HK-2 (cell line): ENCODE measurements around the gene ARHGAP26.

Experiments used
- DNase-seq: peaks from one replicate; pipeline ENCODE4 v3.0.0-alpha.2; 2018; ENCODE audit not compliant: unreplicated experiment

The ARHGAP26 gene

DNA sequence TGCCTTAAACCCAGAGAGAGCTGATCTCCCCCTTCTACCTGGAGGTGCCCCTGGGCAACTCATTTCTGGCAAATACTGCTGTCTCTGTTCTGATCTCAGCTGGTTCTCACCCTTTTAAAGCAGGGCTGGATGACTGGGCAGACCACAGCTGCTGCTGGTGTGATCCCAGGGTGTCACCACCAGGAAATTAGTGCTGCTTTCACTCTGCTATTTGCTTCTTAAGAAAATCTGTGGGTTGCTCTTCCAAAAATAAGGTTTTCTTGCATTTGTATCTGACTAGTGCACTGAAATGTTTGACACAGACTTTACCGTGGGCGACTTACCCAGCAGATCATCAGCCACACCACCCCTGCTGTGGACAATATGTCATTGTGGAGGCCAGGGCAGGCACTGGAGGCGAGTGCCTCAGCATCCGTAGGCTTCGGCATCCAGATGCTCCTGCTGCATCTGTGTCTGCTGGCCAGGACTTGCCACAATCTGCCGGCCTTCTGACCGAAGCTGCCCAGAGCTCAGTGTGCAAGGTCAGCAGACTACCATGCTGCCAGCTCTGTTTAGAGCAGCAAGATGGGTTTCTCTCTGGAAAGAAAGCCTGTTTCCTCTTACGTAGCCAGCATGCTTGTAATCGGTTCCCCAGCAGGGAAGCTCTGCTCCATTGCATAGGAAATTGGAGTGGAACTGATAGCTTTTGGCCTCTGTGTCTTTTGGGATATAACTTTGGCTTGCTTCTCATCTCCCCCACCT, 13.6 kb downstream of the ARHGAP26 start:
- DNase-seq: no peak

DNA sequence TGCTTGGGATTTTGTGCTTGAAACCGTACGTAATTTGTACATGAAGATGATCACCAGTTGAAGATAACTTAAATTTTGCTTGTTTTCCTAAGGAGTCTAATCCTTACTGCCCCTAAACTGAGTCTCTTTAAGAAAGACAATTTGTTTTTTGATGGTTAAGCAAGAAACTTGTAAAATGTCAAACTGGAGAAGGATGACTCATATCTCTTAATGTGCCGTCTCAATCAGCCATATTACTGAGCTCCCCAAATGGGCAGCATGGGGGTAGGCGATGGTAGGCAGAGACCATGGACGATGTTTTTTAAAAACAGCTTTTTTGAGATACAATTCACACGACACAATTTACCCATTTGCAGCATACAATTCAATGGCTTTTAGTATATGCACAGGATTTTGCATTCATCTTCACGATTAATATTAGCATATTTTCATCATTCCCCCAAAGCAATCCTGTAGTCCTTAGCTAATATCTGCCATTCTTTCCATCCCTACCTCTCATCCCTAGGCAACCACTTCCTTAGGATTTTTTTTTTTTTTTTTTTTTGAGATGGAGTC, 14.3 kb downstream of the ARHGAP26 start:
- DNase-seq: no peak

DNA sequence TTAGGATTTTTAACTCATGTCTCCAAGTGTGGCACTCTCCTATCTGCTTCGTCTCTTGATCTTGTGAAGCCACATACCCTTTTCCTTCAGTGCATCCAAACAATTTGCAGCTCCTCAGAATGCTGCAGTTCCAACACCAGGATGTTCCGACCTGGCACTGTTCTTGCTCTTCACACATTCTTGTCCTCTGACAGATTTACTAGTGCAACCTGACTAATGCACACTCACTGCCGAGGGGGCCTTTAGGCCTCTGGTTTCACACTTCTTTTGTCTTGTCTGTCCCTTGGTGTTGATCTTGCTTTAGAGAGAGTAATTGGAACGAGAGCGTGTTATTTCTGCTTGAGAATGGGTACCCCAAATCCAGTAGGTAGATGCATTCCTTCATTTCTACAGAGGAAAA, 15.0 kb downstream of the ARHGAP26 start:
- DNase-seq: no peak

DNA sequence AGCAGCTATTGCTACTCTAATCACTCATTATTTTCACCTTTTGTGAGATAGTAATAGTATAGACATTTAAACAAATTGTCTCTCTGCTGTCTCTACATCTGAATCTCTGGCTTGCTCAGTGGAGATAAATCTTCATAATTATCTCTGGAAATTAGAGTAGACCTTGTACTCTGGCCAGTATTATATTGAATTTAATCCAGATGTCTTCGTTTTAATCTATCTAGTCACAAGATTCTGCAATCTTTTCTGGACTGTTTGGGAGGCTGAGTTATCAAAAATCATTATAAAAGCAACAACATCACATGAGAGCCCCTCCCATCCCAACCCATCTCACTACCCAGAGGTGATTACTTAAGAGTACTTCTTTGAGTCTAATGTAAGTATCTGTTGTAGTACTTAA, 19.0 kb downstream of the ARHGAP26 start:
- DNase-seq: no peak

DNA sequence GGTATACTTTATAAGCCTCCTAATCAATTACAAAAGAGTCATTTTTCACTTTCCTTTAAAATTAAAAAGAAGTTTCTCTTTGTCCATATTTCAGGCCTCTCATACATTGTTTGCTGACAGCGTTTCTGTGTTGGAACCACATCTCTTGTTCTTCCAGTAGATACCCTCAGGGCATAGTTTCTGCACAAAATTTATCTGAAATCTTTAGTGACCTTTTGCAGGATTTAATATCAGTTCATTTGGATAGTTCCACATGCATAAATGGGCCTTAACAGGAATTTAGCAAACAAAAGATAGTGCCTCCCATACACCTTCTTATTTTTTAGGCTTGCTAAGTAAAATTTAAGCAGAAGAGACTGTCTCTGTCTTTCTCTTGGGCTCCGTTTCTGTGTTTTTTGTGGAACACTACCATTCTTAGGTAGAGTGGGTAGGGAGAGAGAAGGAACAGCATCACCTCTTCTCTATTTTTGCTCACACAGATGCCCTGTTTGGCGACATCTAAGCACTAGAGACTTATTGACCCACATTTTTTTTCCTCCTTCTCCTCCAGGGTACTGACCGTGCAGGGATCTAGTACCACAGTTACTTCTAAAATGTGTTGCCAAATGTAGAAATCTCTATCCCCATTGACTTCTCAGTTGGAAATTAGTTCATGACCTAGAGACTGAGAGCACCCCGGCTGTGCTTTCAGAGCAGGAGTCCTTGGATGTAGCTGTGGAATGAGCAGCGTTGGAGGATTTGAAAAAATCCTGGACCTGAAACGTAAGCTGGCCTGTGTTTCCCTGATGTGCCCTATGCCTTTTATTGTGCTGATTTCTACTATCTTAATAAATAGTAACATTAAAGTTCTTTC, 22.1 kb downstream of the ARHGAP26 start:
- DNase-seq: no peak

DNA sequence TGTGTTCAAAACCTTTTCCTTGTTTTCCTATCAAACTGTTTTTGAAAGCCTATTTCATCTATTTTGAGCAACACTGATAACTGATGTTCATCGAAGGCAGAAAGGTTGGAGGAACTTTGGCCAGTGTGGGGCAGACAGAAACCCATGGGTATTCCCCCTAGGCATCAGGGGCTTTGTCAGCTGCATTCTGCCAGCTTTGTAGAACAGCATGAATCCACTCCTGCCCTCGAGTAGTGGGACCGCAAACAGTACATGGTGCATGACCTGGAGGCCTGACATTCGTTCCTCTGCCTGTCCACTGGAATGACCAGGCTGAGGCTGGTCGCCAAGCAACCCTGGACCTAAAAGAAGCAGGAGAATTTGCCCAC, 22.7 kb downstream of the ARHGAP26 start:
- no peak for DNase-seq

DNA sequence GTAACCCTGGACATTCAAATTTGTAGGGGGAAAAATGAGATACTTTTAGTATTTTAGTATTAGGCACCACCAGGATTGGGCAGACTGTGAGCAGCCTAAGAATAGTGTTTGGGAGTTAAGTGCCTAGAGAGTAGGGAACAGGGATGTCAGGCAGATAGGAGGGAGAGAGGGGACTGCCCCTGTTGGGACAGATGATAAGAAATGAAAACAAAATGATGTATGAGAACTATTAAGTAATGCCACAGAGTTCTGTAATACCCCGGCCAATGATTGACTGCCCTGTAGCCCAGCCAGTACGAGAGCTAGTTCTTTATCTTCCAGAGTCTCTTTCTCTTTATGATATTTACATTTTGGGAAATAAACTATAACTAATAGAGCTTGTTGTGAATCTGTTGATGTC, 24.4 kb downstream of the ARHGAP26 start:
- DNase-seq: no peak

DNA sequence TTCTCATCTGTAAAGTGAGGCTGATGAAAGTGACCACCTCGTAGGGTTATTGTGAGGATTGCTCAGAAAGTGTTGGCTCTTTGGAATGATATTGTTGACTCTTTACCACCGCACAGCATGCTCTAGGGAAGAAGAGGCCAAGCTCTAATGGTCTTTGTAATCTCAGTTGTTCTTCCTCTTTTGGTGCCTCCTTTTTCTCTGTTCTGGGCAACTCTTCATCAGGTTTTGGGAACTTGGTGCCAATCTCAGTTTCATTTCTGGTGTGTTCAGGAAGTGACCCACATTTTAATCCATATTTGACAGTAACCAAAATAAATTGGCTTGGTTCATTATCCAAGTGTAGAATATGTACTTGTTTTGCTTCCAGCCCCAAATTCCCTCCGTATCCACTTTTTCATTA, 25.1 kb downstream of the ARHGAP26 start:
- no peak for DNase-seq

DNA sequence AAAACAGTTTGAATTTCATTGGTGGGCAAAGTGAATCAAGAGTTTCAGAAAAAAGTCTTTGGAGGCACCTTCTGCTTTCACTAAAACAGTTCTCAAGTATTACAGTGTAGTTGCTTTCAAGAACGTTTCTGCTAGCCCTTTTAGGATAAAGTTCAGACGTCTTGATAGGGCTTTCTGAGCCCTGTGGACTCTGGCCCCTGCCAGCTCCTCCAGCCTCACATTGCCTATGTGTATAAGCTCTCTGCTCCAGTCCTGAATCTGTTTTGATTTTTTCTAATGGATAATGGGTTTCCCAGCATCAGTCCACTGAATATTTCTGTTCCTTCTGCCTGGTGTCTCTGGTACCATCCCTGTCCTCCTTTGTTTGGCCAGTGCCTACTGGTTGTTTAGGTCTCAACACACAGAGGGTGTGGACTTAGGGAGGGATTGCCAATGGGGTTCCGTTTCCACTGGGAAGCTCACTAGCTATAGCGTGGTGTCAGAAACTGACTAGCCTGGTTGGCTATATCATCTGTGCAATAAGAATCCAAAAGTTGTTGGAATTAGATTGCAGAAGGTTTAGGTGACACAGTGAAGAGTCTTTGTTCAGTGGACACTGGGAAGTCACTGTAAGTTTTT, 26.4 kb downstream of the ARHGAP26 start:
- DNase-seq: no peak

DNA sequence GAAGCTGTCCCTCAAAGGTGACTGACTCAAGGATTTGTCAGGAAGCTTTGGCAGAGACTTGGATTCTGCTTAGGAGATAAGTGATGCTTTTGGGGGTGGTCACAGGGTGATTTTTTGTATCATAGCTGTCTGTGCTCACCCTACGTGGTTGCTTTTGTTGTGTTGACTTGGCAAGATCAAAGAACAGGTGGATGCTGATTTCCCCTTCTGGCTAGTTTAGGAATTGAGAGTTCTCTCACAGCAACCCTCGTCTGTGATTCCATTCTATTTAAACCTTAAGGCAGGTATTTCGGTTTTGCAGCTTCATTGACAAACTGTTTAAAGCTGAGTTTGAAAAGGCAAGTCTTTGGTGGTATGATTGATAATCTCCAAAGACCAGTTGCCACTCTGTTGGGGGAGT, 27.2 kb downstream of the ARHGAP26 start:
- DNase-seq: no peak

DNA sequence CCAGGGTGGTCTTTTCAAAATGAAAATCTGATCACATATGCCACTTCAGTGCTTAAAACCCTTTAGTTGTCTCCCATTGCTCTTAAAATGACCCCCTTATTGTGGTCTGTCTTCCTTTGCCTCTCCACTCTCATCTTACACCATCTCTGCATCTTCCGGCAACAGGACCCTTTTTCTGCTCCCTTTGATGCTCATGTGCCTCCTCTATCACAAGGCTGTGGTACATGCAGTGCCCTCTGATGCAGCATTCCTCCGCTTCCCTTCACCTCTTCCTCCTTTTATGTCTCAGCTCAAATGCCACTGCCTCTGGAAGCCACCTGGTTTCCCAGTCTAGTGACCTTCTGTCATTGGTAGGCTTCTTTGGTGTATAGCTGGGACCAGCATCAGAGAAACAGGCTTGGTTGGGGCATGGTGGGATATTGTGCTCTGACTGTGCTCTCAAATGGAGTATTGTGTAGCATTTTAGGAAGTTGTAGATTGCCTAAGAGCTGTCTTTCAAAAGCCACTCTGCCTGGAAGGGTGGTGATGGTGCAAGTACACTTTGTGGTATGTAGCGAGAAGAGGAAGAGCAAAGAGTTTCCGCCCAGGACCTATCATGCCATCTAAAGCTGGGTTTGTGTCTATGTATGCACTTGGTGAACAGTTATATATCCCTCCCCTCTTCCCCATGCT, 28.1 kb downstream of the ARHGAP26 start:
- no peak for DNase-seq

DNA sequence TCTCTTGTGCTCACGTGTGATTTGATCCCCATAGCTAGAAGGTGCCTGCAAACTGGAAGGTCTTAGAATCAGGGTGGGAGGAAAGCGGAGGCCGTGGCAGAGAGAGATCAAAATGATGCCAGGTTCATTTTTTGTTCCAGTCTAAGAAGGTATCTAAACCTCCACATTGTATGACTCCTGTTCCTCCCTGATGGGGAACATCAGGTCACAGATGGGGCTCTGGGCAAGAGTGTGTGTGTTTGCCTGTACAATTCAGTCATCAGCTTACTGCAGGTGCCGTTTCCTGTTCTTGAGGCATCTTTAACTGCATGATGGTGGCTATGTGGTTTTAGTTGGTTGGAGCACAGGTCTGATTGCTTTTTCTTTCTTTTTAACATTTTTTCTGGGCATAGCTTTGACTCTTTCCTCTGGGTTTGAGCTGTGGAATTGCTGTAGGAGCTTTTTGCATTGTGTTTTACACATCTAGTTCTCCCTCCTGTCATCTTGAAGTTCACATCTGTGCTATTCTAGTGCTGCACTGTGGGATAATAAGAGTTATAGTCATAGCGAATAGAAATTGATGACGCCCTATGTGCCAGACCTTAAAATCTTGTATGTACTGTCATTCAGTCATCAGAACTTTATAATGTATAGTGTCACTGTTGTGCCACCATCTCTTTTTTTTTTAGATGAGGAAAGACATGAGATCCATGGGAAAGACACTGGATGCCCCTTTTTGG, 30.8 kb downstream of the ARHGAP26 start:
- no peak for DNase-seq

DNA sequence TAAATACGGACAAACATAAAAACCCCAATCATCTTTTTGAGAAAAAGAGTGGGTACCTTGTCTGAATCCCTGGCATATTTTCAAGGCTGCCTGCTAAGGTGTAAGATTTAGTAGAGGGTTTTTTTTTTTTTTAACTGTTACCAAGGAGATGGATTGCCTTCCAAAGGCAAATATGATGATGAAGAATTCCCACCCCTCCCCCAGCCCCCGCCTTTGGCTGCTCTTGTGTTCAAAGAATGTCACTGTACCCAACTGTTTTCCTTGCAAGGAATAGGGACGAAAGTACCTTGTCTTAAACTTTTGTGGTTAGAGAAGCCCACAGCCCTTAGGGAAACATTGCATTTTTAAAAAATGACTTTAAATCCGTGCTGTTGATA, 31.3 kb downstream of the ARHGAP26 start:
- no peak for DNase-seq

DNA sequence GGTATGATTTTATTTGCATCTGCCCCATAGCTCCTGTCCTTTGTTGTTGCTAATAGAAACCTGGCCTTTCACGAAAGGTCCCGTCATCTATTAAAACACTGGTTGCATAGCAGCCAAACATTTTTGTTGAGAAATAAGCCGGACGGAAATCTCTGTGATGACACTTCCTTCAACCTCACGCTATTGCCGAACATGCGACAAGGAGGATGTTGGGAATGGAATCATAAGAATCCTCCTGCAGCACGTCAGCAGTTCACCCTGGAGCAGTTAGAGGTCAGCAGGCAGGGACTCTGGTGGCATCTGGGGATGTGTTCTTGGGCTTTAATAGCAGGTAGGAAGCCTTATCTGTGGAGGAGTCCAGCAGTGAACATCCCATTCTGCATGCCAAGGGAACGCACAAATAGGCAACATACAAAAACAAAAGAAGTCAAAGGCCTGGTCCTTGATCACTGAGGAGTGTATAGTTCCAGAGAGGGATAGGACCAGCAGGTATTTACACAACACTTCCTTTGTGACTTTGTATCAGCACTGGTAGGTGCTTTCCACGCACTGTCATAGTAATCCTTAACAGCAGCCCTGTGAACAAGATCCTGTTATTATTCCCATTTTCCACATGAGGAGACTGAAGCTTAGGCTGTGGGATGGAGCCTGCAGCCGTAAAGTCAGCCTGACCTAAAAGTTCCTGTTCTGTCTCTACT, 33.4 kb downstream of the ARHGAP26 start:
- DNase-seq: no peak

DNA sequence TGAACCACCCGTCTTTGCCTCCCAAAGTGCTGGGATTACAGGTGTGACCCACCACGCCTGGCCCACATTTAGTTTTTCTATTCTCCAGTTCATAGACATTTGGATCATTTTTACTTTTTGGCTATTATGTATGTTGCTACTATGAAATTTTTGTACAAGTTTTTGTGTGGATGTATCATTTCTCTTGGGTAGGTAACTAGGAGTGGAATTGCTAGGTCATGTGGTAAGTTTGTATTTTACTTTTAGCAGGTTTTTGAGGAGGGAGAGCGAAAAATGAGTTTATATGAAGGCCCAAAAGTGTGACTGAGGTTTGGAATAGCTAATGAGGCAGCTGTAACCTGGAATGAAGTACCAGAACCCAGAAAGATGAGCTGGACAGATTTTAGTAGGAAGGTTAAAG, 35.2 kb downstream of the ARHGAP26 start:
- no peak for DNase-seq

DNA sequence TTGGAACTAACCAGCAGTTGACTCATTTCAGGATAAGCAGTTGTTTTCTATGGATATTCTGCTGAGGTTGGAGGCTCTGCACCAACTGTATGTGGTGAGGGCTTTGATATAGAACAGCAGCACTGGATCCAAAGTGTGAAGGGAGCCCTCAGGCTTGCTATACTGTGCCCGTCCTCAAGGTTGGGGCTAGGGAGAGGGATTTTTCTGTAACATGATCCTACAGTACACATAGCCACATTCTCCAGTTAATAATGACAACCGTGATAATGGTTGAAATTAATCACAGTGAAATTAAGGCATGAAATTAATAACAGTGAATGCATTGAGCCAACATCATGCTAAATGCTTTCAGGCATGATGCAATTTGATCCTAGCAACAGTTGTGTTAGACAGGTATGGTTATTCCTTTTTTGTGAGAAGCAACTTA, 36.7 kb downstream of the ARHGAP26 start:
- DNase-seq: no peak

DNA sequence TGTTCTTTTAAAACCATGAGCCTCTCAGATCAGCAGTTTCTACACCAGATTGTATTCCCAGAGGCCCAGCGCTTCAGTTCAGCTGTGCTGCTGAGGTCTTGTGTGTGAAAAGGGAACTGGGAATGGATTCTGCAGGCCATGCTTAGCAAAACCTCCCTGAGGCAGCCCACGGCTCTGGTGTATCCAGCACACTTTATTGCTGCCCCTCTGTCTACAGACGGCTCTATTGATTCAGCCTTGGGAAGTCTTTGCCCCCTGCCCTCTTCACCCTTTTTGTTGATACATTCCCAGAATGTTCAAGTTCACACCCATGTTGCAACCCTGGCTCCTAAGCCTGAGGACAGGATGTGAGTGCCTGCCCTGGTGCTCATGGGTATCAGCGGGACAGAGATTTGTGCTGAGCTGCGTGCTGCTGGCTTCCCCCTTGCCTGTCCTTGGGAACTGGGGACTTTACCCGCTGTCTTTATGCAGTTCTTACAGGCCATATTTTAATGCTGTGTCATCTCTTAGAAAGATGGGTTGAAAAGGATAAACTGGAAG, 37.3 kb downstream of the ARHGAP26 start:
- no peak for DNase-seq

DNA sequence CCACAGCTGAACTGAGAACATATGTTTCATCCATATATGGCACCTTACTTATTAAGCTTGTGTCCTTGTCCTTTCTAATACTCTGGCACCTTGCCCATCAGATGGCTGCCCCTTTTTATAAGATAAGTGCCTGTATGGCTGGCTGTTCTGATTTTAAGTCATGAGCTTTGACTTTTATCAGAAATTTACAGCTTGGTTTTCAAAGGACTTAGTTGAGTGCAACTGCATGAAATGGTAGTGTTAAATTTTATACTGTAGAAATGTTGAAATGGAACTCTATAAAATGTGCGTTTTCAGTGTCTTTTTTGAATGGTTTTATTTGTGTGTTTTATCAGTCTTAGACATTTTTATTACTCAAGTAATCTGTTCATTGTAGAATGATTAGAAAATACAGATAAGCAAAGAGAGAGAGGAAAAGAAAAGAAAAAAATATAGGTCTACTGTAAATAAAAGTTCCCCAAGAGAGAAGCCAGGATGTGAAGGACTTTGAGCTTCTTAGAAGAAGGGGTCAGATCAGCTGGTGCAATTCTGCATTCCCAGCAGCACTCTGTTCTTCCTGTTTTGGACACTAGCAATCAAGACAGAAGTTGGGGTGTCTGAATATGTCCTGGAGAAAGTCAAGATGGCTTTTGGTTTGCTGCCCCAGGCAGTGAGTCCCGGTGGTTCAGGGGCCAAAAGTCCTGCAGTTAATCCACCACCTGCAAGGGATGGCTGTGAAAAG, 38.9 kb downstream of the ARHGAP26 start:
- no peak for DNase-seq

DNA sequence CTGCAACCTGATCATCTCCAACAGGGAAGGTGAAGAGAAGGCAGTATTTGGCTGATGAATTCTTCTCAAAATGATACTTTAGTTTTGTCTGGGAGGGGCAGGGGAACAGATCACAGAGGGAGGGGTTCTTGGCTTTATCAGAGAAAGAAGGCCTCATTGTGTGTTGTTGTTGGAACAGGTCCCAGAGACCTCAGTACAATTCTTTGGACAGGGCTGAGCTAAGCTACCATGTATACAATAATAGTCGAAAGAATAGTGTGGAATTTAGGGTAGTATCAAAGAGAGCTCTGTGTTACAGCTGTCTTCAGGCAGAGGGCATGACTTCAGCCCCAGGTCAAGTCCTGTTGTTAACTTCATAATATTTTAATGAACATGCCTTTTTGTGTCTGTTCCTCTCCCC, 39.9 kb downstream of the ARHGAP26 start:
- DNase-seq: no peak

DNA sequence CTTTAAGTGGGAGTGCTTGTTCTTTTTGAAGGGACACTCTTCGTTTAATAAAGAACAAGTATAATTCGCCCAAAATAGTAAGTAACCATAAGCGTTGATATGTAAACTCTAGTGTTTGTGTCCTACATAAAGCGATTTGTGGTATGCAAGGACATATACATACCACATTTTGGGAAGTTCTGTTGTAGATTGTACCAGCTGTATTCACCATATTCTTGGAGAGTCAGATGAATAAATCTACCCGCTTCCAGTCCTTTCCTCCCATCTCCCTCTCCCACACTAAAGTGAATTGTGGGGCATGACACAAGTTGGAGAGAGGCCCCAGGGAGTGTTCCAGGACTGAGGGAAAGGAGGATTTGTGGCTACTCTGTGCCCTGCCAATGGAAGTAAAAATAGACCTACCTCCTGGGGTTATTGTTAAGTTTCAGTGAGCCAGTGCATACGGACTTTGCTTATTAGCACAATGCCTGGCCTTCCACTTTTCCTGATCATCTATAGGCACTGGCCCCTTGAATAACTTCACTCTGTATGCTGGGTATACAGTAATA, 40.6 kb downstream of the ARHGAP26 start:
- no peak for DNase-seq
